WTC11 (cell line): ENCODE measurements around the gene NTRK2. TPM values are rescaled to one million over a fixed set of nuclear protein-coding genes. Genes with fewer than 3 reads are reported as not detected.

ENCODE experiments used
- AR ChIP-seq: fragments of 250-450 bp; sonication (Bioruptor Pico); IDR thresholded peaks from 2 replicates; pipeline ENCODE4 v1.9.0; 2021; ENCODE audit warnings: mild to moderate bottlenecking
- ARID4B ChIP-seq: sonication (generic); formaldehyde crosslinking; IDR thresholded peaks from 2 replicates; pipeline ENCODE4 v1.8.0; 2023; ENCODE audit warnings: missing genetic modification reagents, mild to moderate bottlenecking, borderline replicate concordance
- ATF3 ChIP-seq: sonication (generic); formaldehyde crosslinking; conservative IDR thresholded peaks from 2 replicates; pipeline ENCODE4 v1.8.1; 2022; ENCODE audit warnings: mild to moderate bottlenecking, missing genetic modification reagents
- ETV6 ChIP-seq: sonication (generic); formaldehyde crosslinking; IDR thresholded peaks from 2 replicates; pipeline ENCODE4 v1.8.1; 2022; ENCODE audit warnings: mild to moderate bottlenecking, missing genetic modification reagents
- FOXK1 ChIP-seq: sonication (generic); formaldehyde crosslinking; IDR thresholded peaks from 2 replicates; pipeline ENCODE4 v1.8.0; 2022; ENCODE audit warnings: mild to moderate bottlenecking, moderate library complexity, missing genetic modification reagents
- GRHL2 ChIP-seq: fragments of 250-450 bp; sonication (Bioruptor Pico); IDR thresholded peaks from 2 replicates; pipeline ENCODE4 v1.8.0; 2022; ENCODE audit warnings: mild to moderate bottlenecking, moderate library complexity; ENCODE audit not compliant: insufficient replicate concordance, severe bottlenecking
- GTF2I ChIP-seq: fragments of 250-450 bp; sonication (Bioruptor Pico); conservative IDR thresholded peaks from 2 replicates; pipeline ENCODE4 v1.4.0; 2021; ENCODE audit warnings: mild to moderate bottlenecking
- MLX ChIP-seq: sonication (generic); formaldehyde crosslinking; IDR thresholded peaks from 2 replicates; pipeline ENCODE4 v1.8.1; 2023; ENCODE audit warnings: mild to moderate bottlenecking, missing genetic modification reagents, moderate library complexity
- NFYB ChIP-seq: sonication (generic); formaldehyde crosslinking; conservative IDR thresholded peaks from 2 replicates; pipeline ENCODE4 v1.8.0; 2022; ENCODE audit warnings: low read depth, missing genetic modification reagents
- NR1H2 ChIP-seq: sonication (generic); formaldehyde crosslinking; IDR thresholded peaks from 2 replicates; pipeline ENCODE4 v1.9.0; 2021; ENCODE audit warnings: mild to moderate bottlenecking, moderate library complexity, missing genetic modification reagents
- PRDM15 ChIP-seq: sonication (generic); formaldehyde crosslinking; IDR thresholded peaks from 2 replicates; pipeline ENCODE4 v1.8.0; 2022; ENCODE audit warnings: missing genetic modification reagents
- RELA ChIP-seq: sonication (generic); formaldehyde crosslinking; IDR thresholded peaks from 2 replicates; pipeline ENCODE4 v1.8.1; 2022; ENCODE audit warnings: missing genetic modification reagents, mild to moderate bottlenecking, borderline replicate concordance
- TCF7 ChIP-seq: sonication (generic); formaldehyde crosslinking; IDR thresholded peaks from 2 replicates; pipeline ENCODE4 v1.8.0; 2022; ENCODE audit warnings: mild to moderate bottlenecking, low read depth, missing genetic modification reagents, moderate library complexity
- TEAD4 ChIP-seq: sonication (generic); formaldehyde crosslinking; IDR thresholded peaks from 2 replicates; pipeline ENCODE4 v1.8.0; 2022; ENCODE audit warnings: mild to moderate bottlenecking, missing genetic modification reagents
- ZBTB43 ChIP-seq: sonication (generic); formaldehyde crosslinking; IDR thresholded peaks from 2 replicates; pipeline ENCODE4 v1.8.1; 2023; ENCODE audit warnings: mild to moderate bottlenecking, missing genetic modification reagents
- ZMAT4 ChIP-seq: fragments of 250-450 bp; sonication (Bioruptor Pico); IDR thresholded peaks from 2 replicates; pipeline ENCODE4 v1.9.0; 2021; ENCODE audit warnings: mild to moderate bottlenecking
- ZNF138 ChIP-seq: sonication (generic); formaldehyde crosslinking; conservative IDR thresholded peaks from 2 replicates; pipeline ENCODE4 v1.8.1; 2022; ENCODE audit warnings: mild to moderate bottlenecking, moderate library complexity, missing genetic modification reagents
- ZNF219 ChIP-seq: sonication (generic); formaldehyde crosslinking; IDR thresholded peaks from 2 replicates; pipeline ENCODE4 v1.8.0; 2023; ENCODE audit warnings: missing genetic modification reagents, mild to moderate bottlenecking, borderline replicate concordance
- ZNF317 ChIP-seq: sonication (generic); formaldehyde crosslinking; IDR thresholded peaks from 2 replicates; pipeline ENCODE4 v1.8.1; 2023; ENCODE audit warnings: low read depth, mild to moderate bottlenecking, moderate library complexity, missing genetic modification reagents, borderline replicate concordance
- ZNF532 ChIP-seq: fragments of 250-450 bp; sonication (Bioruptor Pico); IDR thresholded peaks from 2 replicates; pipeline ENCODE4 v1.9.0; 2021; ENCODE audit warnings: mild to moderate bottlenecking, borderline replicate concordance
- total RNA-seq: library from RNA; stranded (reverse); gene quantifications from 3 replicates; pipeline ENCODE4 v1.2.3, GENCODE V29; 2021

The NTRK2 gene
- total RNA-seq, 1 experiment from 2014 or later, result 0.02 TPM

GRCh38 chr9:84862810-84863287 is 193.3 kb downstream of the NTRK2 start (continued):
- TF ChIP-seq ZNF532 (CRISPR knock-in tag), result peak; percentile 86
- no peak for TF ChIP-seq AR (CRISPR knock-in tag)
- TF ChIP-seq GTF2I (CRISPR knock-in tag), result no peak
- no peak for TF ChIP-seq ATF3 (CRISPR knock-in tag)
- no peak for TF ChIP-seq PRDM15 (CRISPR knock-in tag)
- TF ChIP-seq NR1H2 (CRISPR knock-in tag), result no peak
- TF ChIP-seq ETV6, result peak; percentile 41; the same call in 1 of the 2 replicates
- TF ChIP-seq MLX, result no peak
- no peak for TF ChIP-seq ZNF219 (CRISPR knock-in tag)
- TF ChIP-seq GRHL2, result no peak
- no peak for TF ChIP-seq ZBTB43 (CRISPR knock-in tag)
- peak; percentile 82 for TF ChIP-seq FOXK1 (CRISPR knock-in tag)
- TF ChIP-seq ZNF317 (CRISPR knock-in tag), result no peak
- no peak for TF ChIP-seq TCF7 (CRISPR knock-in tag)
- no peak for TF ChIP-seq RELA (CRISPR knock-in tag)
- TF ChIP-seq ZMAT4, result no peak
- no peak for TF ChIP-seq NFYB (CRISPR knock-in tag)
- 0 out of 2 replicates have a peak, but pooled peaks have one; percentile 38 for TF ChIP-seq ARID4B
- TF ChIP-seq TEAD4 (CRISPR knock-in tag), result no peak
- TF ChIP-seq ZNF138 (CRISPR knock-in tag), result 0 out of 2 replicates have a peak, but pooled peaks have one; percentile 38
